Measurements from ENCODE around the gene PDE6D. TPM values are rescaled to one million over a fixed set of nuclear protein-coding genes. Genes with fewer than 3 reads are reported as not detected.

Gene PDE6D
- total and polyA plus RNA-seq, 2 experiments from 2014 or later = 35.2 to 55.6 TPM

Small RNAs within 50 kb of the gene (small RNA-seq; reads per million reads assigned to genes)
- gene AC073476.4 (ENCODE audit: low replicate concordance) (not detected), gene RF00015 (ENCODE audit: low replicate concordance) (not detected)

Other genes with a start within 250 kb of the PDE6D start
- gene TEX44, start 188.4 kb downstream of the PDE6D start, total RNA-seq (2014; rRNA removed; shearing (Covaris generic)) = not detected in 2 replicates
- gene TEX44, start 188.4 kb downstream of the PDE6D start, polyA plus RNA-seq (2016; fragmentation: Nextera tagmentation; extraction: Ambion mirVana) = not detected in 2 replicates
- 1,861 and 2,007 TPM in 2 replicates for gene PTMA, start 72.8 kb downstream of the PDE6D start, total RNA-seq (2014; rRNA removed; shearing (Covaris generic))
- gene PTMA, start 72.8 kb downstream of the PDE6D start, polyA plus RNA-seq (2016; fragmentation: Nextera tagmentation; extraction: Ambion mirVana) = 8,990 and 10,188 TPM in 2 replicates
- 61.6 and 63.7 TPM in 2 replicates for gene COPS7B, start 5.2 kb upstream of the PDE6D start, total RNA-seq (2014; rRNA removed; shearing (Covaris generic))
- gene COPS7B, start 5.2 kb upstream of the PDE6D start, polyA plus RNA-seq (2016; fragmentation: Nextera tagmentation; extraction: Ambion mirVana) = 40.9 and 44.9 TPM in 2 replicates
- 0.43 and 2.2 TPM in 2 replicates for gene NPPC, start 145.1 kb upstream of the PDE6D start, total RNA-seq (2014; rRNA removed; shearing (Covaris generic))
- gene NPPC, start 145.1 kb upstream of the PDE6D start, polyA plus RNA-seq (2016; fragmentation: Nextera tagmentation; extraction: Ambion mirVana) = 6.3 and 10.2 TPM in 2 replicates
- gene DIS3L2, start 180.4 kb upstream of the PDE6D start, total RNA-seq (2014; rRNA removed; shearing (Covaris generic)) = 17.4 and 25.3 TPM in 2 replicates
- 15.0 and 15.2 TPM in 2 replicates for gene DIS3L2, start 180.4 kb upstream of the PDE6D start, polyA plus RNA-seq (2016; fragmentation: Nextera tagmentation; extraction: Ambion mirVana)

All from GM23338 (cell line).